Loucy (cell line): ENCODE results near the gene KPNA1.
A peak's percentile ranks its signal among the peaks of the same experiment; 100 is the strongest.

Source experiments
- CTCF ChIP-seq: fragments of 200-600 bp; sonication (generic); conservative IDR thresholded peaks from 2 replicates; pipeline ENCODE4 v1.5.1; 2014; ENCODE audit warnings: mild to moderate bottlenecking, antibody characterized with exemption, low read length
- EZH2phosphoT487 ChIP-seq: fragments of 200-600 bp; IDR thresholded peaks from 2 replicates; pipeline ENCODE4 v1.6.1; 2018; ENCODE audit warnings: antibody characterized with exemption, mild to moderate bottlenecking, moderate library complexity, borderline replicate concordance

GRCh38 chr3:122387709-122388108, 127.0 kb downstream of the KPNA1 start:
- TF ChIP-seq CTCF (peak; percentile 31), EZH2phosphoT487 (no peak)
